GM19467 (cell line): ENCODE results near the gene HLA-DRA.
A peak's percentile ranks its signal among the peaks of the same experiment; 100 is the strongest.

Source experiments
- ATAC-seq: cut with Tn5 transposase; IDR thresholded peaks from one replicate; pipeline ENCODE4 v1.9.1; 2021; ENCODE audit warnings: mild to moderate bottlenecking, moderate library complexity; ENCODE audit not compliant: unreplicated experiment

The HLA-DRA gene

GRCh38 chr6:32473376-32474348, 34.0 kb downstream of the HLA-DRA start:
- ATAC-seq, result peak; percentile 73

- ATAC-seq, result no peak
Observed at GRCh38 chr6:32475392-32476206, 35.9 kb downstream of the HLA-DRA start.

- ATAC-seq, result no peak
Observed at GRCh38 chr6:32483968-32484613, 44.4 kb downstream of the HLA-DRA start.

- ATAC-seq, result no peak
Observed at GRCh38 chr6:32484614-32484998, 44.9 kb downstream of the HLA-DRA start.

GRCh38 chr6:32488083-32488482, 48.4 kb downstream of the HLA-DRA start:
- ATAC-seq, result no peak

GRCh38 chr6:32491700-32492099, 52.0 kb downstream of the HLA-DRA start:
- ATAC-seq, result no peak

GRCh38 chr6:32492351-32492750, 52.7 kb downstream of the HLA-DRA start:
- ATAC-seq, result no peak
